Activated gamma-delta T cell treated with Interleukin-2 at 50 U/mL for 16 hours (primary cell): Measurements from ENCODE around the gene MSS51.

Experiments
- DNase-seq: peaks from one replicate; pipeline ENCODE4 v3.0.0-alpha.2; 2020

Gene MSS51

GRCh38 chr10:73433538-73433867 lies at the start of gene MSS51:
MSS51 (minus strand) TSS chr10:73433561; CDS start chr10:73428284, 5,277 bp downstream.
- DNase-seq: no peak

- no peak for DNase-seq
Measured at GRCh38 chr10:73480158-73480557, 46.8 kb upstream of the MSS51 start.

- no peak for DNase-seq
Measured at GRCh38 chr10:73478636-73479035, 45.3 kb upstream of the MSS51 start.

GRCh38 chr10:73471226-73471625 lies 37.9 kb upstream of the MSS51 start:
- no peak for DNase-seq

DNA sequence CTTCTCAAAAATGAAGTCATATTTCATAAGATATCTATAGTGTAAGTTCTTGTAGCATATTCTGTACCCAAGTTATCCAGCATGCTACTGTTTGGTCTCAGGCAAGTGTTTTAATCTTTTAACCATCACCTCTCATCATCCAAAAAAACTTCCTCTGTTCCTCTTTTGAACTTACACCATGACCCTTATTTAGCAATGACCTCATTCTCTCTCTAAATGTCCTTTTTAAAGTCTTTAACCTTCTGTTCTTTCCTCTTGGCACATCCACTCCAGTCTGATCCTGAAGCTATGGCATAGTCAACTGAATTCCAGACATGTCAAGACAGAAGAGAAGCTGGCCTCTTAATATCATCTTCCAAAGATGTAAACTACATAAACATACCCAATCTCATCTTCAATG lies 36.2 kb upstream of the MSS51 start:
- DNase-seq: no peak

DNA sequence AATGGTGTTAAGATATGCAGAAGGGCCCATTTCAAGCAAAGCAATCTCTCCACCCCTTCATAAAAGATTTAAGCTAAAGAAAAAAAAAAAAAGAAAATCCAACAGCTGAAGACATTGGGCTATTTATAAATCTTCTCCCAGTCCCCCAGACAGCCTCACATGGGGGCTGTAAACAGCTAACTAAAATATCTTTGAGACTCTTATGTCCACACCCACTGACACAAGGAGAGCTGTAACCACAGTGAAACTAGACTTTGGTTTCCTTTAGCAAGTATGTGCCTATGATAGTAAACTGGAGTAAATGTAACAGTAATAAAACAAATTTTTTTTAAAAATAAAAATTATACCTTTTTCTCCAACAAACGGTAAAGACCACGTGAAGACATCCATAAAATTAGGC lies 33.8 kb upstream of the MSS51 start:
- DNase-seq: no peak

DNA sequence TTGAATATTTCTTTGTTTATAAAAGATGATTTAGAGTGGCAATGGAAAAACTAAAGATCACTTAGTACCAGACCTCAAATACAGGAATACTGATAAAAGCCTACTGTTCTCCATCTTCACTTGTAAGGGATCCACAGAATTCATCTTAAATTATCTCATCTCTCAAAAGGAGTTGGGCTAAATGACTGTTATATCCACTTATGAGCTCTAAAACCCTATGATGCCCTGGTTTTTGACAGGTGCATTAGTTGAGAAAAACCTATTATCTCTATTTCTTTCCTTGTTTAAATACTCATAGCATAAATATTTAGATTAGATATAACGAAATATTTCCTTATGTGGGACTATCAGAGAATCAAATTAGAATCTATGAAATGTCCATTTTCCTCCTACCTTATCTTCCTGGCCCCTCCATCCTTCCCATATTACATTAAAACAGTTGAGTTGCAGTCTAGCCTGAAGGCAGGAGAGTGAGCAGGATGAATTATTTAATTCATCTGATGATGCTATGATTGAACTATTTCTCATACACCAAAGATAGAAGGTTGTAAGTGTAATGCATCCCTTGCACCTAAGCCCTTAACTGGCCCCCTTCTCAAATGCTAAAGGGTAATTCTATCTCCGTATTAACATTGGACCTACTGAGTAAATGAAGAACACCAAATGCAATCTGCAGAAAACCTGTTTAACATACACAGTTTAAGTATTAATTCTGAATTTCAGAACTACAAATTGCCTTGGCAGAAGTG lies 32.8 kb upstream of the MSS51 start:
- no peak for DNase-seq

DNA sequence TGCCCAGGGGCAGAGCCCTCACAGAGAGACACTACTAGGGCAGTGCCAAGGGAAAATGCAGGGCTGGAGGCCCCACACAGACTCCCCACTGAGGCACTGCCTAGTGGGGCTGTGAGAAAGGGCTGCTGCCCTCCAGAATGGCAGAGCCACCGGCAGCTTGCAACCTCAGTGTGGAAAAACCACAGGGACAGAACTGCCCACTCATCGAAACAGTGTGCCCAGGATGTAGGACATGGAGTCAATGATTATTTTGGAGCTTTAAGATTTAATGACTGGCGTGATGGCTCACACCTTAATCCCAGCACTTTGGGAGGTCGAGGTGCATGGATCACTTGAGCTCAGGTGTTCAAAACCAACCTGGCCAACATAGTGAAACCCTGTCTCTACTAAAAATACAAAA lies 27.5 kb upstream of the MSS51 start:
- no peak for DNase-seq

DNA sequence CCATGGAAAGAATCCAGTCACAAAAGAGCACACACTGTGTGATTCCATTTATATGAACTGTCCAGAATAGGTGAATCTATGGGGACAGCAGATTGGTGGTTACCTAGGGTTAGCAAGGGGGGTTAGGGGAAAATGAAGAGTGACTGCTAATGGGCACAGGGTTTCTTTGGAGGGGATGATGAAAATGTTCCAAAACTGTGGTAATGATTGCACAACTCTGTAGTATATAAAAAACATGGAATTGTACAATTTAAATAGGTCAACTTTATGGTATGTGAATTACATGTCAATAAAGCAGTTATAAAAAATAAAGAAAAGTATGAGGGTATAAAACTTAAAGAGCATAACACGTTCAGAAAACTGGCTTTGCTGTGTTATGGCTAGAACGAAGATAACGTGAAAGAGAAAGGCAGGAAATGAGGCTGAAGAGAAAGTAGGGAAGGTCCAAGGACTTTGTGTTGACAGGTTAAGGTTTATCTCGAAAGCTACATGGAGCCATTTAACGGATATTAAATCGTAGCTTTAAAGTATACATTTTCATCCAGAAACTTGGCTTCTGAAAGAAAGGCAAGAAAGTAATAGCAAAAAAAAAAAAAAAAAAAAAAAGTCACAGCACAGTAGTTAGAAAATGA lies 26.4 kb upstream of the MSS51 start:
- no peak for DNase-seq

- DNase-seq: no peak
Measured at GRCh38 chr10:73456187-73456890, 23.0 kb upstream of the MSS51 start.

- no peak for DNase-seq
Measured at GRCh38 chr10:73449113-73449512, 15.8 kb upstream of the MSS51 start.

DNA sequence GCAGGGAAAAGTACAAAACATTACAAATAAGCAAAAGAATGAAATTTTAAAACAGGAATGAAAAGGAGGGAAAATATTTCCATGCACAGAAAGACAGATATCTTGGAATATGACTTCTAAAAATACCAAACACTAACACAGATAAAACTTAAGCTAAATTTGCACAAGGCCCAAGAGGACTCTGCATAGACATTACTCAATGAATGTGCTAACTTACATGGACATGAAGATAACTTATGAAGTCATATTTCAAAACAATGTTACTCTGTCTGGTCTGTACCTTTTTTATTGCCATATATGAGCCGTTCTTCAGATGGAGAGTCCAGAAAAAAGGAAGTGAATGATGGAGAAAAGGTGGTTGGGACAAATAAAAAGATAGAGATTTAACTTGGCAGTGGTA lies 15.0 kb upstream of the MSS51 start:
- DNase-seq: no peak

- no peak for DNase-seq
Measured at GRCh38 chr10:73446926-73447325, 13.6 kb upstream of the MSS51 start.

- DNase-seq: no peak
Measured at GRCh38 chr10:73444457-73444856, 11.1 kb upstream of the MSS51 start.

- DNase-seq: no peak
Measured at GRCh38 chr10:73439605-73440312, 6.4 kb upstream of the MSS51 start.

GRCh38 chr10:73439055-73439454 lies 5.7 kb upstream of the MSS51 start:
- no peak for DNase-seq

DNA sequence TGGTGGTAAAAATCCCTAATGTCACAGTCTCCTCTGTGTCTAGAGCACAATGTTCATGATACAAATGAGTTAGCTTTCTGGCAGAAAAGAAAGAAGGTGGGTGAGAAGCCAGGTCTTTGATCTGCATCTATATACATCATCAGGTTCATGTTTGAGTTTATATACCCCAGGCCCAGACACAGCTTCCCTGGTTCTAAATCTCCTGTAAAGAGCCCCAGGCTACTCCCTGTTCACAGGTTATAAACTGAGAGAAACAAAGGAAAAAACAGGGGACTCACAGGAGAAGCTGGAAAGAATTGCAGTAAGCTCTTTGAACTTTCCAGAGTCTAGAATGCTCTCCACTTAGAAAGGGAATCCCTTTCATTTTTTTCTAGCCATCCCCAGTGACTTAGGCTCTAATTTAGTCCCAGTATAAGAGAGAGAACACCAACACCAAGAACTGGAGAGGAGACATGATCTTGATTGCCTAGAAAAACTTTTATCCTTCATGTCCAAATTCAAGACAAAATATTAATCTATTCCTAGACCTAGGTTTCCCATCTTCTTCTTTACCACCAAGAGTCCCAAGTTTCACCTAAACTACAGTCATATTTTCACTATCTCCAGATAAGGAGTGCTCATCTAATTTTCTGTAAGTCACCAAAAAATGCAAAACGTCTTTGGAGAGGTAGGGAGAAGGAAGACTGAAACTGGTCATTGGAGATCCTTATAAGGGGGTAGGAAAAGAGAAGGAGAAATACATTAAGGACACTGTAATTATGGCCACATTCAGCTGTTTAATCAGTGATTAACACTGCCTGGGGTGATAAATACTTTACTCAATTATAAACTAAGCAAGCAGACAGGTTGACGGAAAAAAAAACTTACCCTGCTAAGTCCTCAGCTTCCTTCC lies 469 bp downstream of the MSS51 start:
- DNase-seq: no peak

DNA sequence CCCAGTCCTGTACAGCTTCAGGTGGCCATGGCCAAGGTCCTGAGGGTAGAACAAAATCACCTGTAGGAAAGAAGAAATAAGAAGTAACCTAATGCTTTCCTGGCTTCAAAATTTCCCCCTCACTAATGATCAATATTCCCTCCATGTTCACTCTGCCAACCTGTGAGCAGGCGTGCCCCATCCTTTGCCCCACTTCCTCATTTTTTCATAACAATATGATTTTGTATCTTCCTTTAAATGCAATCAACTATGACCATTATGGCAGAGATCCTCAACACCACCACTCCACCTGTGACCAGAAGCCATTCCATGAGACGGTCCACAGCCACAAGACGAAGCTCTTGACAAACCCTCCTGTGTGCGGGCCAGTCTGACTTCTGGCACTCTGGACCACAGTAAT lies 7.0 kb downstream of the MSS51 start:
- no peak for DNase-seq

- no peak for DNase-seq
Measured at GRCh38 chr10:73424478-73424877, 8.9 kb downstream of the MSS51 start.

GRCh38 chr10:73423309-73423708 lies 10.1 kb downstream of the MSS51 start:
- no peak for DNase-seq

DNA sequence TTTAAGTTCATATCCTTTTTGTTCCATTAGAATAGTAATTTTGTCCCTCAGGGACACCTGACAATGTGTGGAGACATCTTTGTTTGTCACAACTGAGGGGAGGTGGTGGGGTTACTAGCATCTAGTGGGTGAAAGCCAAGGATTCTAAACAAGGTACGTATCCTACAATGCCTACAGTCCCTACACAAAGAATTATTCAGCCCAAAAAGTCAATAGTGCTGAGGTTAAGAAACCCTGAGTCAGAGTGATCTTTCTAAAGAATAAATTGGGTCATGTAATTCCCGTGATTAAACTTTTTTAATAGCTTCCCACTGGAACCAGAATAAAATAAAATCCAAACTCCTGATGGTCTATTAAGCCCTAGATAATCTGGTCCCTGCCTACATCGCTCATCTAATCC lies 16.8 kb downstream of the MSS51 start:
- no peak for DNase-seq

DNA sequence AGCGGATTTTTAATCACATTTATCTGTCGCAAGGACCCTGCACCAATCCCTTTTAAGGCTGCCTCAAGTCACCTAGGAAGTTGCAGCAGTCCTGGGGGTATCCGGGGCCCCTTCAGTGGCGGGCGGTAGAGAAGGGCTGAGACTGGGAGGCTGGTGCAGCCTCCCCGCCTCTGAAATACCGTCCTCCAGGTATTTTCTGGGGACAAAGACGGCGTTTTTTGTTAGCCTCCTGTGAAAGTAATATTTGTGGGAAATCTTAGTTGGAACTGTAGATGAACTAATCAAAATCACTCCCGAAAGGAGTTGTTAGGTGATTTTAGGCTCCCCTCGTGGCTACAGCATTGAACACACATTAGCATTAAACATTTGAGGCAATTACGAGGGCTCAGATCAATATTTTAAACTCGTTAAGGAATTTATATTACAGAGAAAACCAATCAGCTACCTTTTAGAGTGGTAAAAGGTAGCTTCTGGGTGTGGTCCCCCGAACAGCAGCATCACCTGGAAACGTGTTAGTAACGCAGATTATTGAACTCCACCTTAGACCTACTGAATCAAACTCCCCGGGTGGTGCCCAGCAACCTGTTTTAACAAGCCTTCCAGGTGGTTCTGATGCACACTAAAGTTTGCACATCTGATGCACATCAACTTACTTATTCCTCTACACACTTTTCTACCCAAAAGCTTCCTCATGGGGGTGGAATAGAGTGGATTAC lies 19.0 kb downstream of the MSS51 start:
- no peak for DNase-seq
